Trophoblast cell (in vitro differentiated cells and primary cell): Measurements from ENCODE around the gene GLTP.
A peak's percentile ranks its signal among the peaks of the same experiment; 100 is the strongest.
"Not testable (repeated sequence)": the region's sequence is repeated elsewhere in the genome, so short reads cannot be mapped to it uniquely, and the experiment has no call there.

Experiments
- DNase-seq, 2 donors: peaks; one replicate each; pipeline ENCODE4 v3.0.0-alpha.2; 2016
- H2AFZ ChIP-seq: 2 replicates; pipeline ENCODE4 v1.6.1; 2013; ENCODE audit warnings: low read length, moderate library complexity, mild to moderate bottlenecking; ENCODE audit not compliant: insufficient read depth, poor library complexity
- H2AK5ac ChIP-seq: 2 replicates; pipeline ENCODE4 v1.6.1; 2013; ENCODE audit warnings: mild to moderate bottlenecking, low read length
- H2BK120ac ChIP-seq: 2 replicates; pipeline ENCODE4 v1.6.1; 2013; ENCODE audit warnings: low read length, mild to moderate bottlenecking, moderate library complexity; ENCODE audit not compliant: insufficient read depth, poor library complexity
- H2BK12ac ChIP-seq: 2 replicates; pipeline ENCODE4 v1.6.1; 2013; ENCODE audit warnings: mild to moderate bottlenecking, low read length, moderate library complexity
- H2BK5ac ChIP-seq: 2 replicates; pipeline ENCODE4 v1.6.1; 2013; ENCODE audit warnings: low read length, low read depth, moderate library complexity, mild to moderate bottlenecking; ENCODE audit not compliant: poor library complexity
- H3K14ac ChIP-seq: 2 replicates; pipeline ENCODE4 v1.6.1; 2013; ENCODE audit warnings: mild to moderate bottlenecking, low read length
- H3K18ac ChIP-seq: 2 replicates; pipeline ENCODE4 v1.6.1; 2013; ENCODE audit warnings: mild to moderate bottlenecking, low read length
- H3K23ac ChIP-seq: 2 replicates; pipeline ENCODE4 v1.6.1; 2013; ENCODE audit warnings: low read length
- H3K27ac ChIP-seq: 2 replicates; pipeline ENCODE4 v1.5.1; 2013; ENCODE audit warnings: low read depth, mild to moderate bottlenecking, inconsistent platforms, low read length, moderate library complexity
- H3K27me3 ChIP-seq: 2 replicates; pipeline ENCODE4 v1.6.1; 2013; ENCODE audit warnings: inconsistent platforms, mild to moderate bottlenecking, low read length, moderate library complexity; ENCODE audit not compliant: insufficient read depth
- H3K36me3 ChIP-seq, 2 experiments: 1 replicate in 1 of 2; 2 replicates in 1 of 2; pipeline ENCODE4 v1.6.1; 2013; ENCODE audit warnings: low read length in 2 of 2, mild to moderate bottlenecking in 2 of 2, moderate library complexity in 1 of 2; ENCODE audit not compliant: insufficient read depth in 2 of 2, control insufficient read depth in 1 of 2
- H3K4ac ChIP-seq: 2 replicates; pipeline ENCODE4 v1.6.1; 2013; ENCODE audit warnings: low read depth, mild to moderate bottlenecking, low read length, moderate library complexity
- H3K4me1 ChIP-seq, 2 experiments: 1 replicate in 1 of 2; 2 replicates in 1 of 2; pipeline ENCODE4 v1.6.1; 2013; ENCODE audit warnings: low read length in 2 of 2, mild to moderate bottlenecking in 2 of 2, moderate library complexity in 1 of 2; ENCODE audit not compliant: insufficient read depth in 2 of 2, control insufficient read depth in 1 of 2
- H3K4me2 ChIP-seq: 2 replicates; pipeline ENCODE4 v1.6.1; 2013; ENCODE audit warnings: inconsistent platforms, mild to moderate bottlenecking, low read length, moderate library complexity
- H3K4me3 ChIP-seq: 2 replicates; pipeline ENCODE4 v1.5.1; 2013; ENCODE audit warnings: mild to moderate bottlenecking, low read depth, low read length, inconsistent platforms
- H3K79me1 ChIP-seq: one replicate; pipeline ENCODE4 v1.6.1; 2013; ENCODE audit warnings: low read length
- H3K79me2 ChIP-seq: 2 replicates; pipeline ENCODE4 v1.6.1; 2013; ENCODE audit warnings: low read length, mild to moderate bottlenecking; ENCODE audit not compliant: control insufficient read depth, insufficient read depth, poor library complexity
- H3K9ac ChIP-seq: 2 replicates; pipeline ENCODE4 v1.6.1; 2013; ENCODE audit warnings: mild to moderate bottlenecking, low read length
- H3K9me3 ChIP-seq: 2 replicates; pipeline ENCODE4 v1.6.1; 2013; ENCODE audit warnings: low read depth, mild to moderate bottlenecking, control low read depth, inconsistent platforms, low read length; ENCODE audit not compliant: insufficient read depth
- H4K12ac ChIP-seq: 2 replicates; pipeline ENCODE4 v1.6.1; 2013; ENCODE audit warnings: low read depth, mild to moderate bottlenecking, low read length, moderate library complexity
- H4K8ac ChIP-seq: 2 replicates; pipeline ENCODE4 v1.6.1; 2013; ENCODE audit warnings: low read depth, mild to moderate bottlenecking, low read length, moderate library complexity
- H4K91ac ChIP-seq: one replicate; pipeline ENCODE4 v1.6.1; 2013; ENCODE audit warnings: low read depth, mild to moderate bottlenecking, low read length, moderate library complexity
- WGBS: extraction: QIAGEN DNeasy Blood & Tissue Kit; methylation state at CpG from one replicate; pipeline ENCODE4 v1.1.7; 2013; ENCODE audit warnings: missing lambda C conversion rate; ENCODE audit not compliant: insufficient read length, insufficient coverage; ENCODE audit errors: extremely low coverage; 5-methylcytosine and 5-hydroxymethylcytosine counted together

The GLTP gene

DNA sequence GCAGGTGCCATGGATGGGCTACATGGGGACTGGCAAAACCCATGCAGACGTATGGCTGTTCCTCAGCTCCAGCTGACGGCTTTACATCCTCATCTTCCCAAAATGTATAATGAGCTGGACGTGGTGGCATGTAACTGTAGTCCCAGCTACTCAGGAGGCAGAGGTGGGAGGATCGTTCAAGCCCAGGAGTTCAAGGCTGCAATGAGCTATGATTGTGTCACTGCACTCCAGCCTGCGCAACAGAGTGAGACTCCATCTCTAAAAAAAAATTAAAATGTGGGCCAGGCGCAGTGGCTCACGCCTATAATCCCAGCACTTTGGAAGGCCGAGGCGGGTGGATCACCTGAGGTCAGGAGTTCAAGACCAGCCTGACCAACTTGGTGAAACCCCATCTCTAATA, 17.9 kb downstream of the GLTP start:
- H3K27ac ChIP-seq, H3K27me3 ChIP-seq, H3K4me2 ChIP-seq, H3K9ac ChIP-seq, H4K91ac ChIP-seq, H3K79me2 ChIP-seq, H2BK12ac ChIP-seq, H3K23ac ChIP-seq, H2AFZ ChIP-seq, H4K12ac ChIP-seq, H2BK5ac ChIP-seq, H3K36me3 ChIP-seq, H2AK5ac ChIP-seq, H3K79me1 ChIP-seq, H3K14ac ChIP-seq, H3K4me3 ChIP-seq, H4K8ac ChIP-seq, H2BK120ac ChIP-seq, DNase-seq, H3K9me3 ChIP-seq, H3K4ac ChIP-seq, H3K18ac ChIP-seq: not testable (repeated sequence)
- peaks cover 10 to 12% of the 10 kb centered on the region in 2 experiments for H3K4me1 ChIP-seq
- WGBS: no CpG with 5 or more reads among the region's 9 CpGs

- H2BK12ac ChIP-seq: no peak overlapping the region
- peaks cover 10 to 12% of the 10 kb centered on the region in 2 experiments for H3K4me1 ChIP-seq
- peak overlapping the region; percentile 17 for H3K18ac ChIP-seq
- H2BK120ac ChIP-seq: no peak overlapping the region
- peaks cover 2% of the 10 kb centered on the region for H3K9me3 ChIP-seq
- no peak overlapping the region for H3K23ac ChIP-seq
- H4K91ac ChIP-seq: no peak overlapping the region
- no peak overlapping the region for H3K14ac ChIP-seq
- no peak overlapping the region for H4K12ac ChIP-seq
- H2BK5ac ChIP-seq: no peak overlapping the region
- no peak overlapping the region for H3K4ac ChIP-seq
- H3K4me2 ChIP-seq: no peak overlapping the region
- H3K27ac ChIP-seq: no peak overlapping the region
- H3K27me3 ChIP-seq: no peaks in the 10 kb centered on the region
- H3K36me3 ChIP-seq: peaks cover 0 to 7% of the 10 kb centered on the region in 2 experiments
- no peak overlapping the region for H2AK5ac ChIP-seq
- H4K8ac ChIP-seq: no peak overlapping the region
- peaks cover 7% of the 10 kb centered on the region for H3K79me1 ChIP-seq
- no peak overlapping the region for H2AFZ ChIP-seq
- no CpG with 5 or more reads among the region's 17 CpGs for WGBS
- no peak overlapping the region for H3K9ac ChIP-seq
- DNase-seq: no peak
- H3K4me3 ChIP-seq: no peak overlapping the region
- peaks cover 3% of the 10 kb centered on the region for H3K79me2 ChIP-seq
These were observed 18.5 kb downstream of the GLTP start for GRCh38 chr12:109861689-109862314.

DNA sequence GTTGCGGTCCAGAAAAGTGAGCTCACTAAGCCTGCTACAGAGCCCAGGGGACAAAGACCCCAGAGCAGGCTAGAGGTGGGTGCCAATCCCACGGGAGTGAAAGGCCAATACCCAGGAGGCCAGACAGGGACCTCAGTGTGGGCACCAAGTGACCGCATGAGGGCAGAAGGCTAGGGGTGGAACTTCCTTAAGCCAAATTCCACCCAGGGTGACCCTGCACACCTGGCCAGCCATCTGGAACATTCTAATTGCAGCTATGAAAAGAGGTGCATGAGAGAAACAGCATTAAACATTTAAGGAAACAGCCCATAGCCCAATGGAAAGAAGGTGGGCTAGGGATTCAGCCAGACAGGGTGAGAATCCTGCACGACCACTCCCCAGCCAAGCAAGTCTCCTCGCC, 19.4 kb downstream of the GLTP start:
- no peak overlapping the region for H3K23ac ChIP-seq
- WGBS: no CpG with 5 or more reads among the region's 5 CpGs
- no peak overlapping the region for H3K4ac ChIP-seq
- H3K27ac ChIP-seq: no peak overlapping the region
- H4K8ac ChIP-seq: no peak overlapping the region
- no peak overlapping the region for H2AFZ ChIP-seq
- H3K18ac ChIP-seq: no peak overlapping the region
- no peak overlapping the region for H2AK5ac ChIP-seq
- H3K27me3 ChIP-seq: no peaks in the 10 kb centered on the region
- peaks cover 1 to 7% of the 10 kb centered on the region in 2 experiments for H3K36me3 ChIP-seq
- no peak overlapping the region for H3K4me3 ChIP-seq
- no peak overlapping the region for H2BK5ac ChIP-seq
- H3K14ac ChIP-seq: no peak overlapping the region
- H3K9ac ChIP-seq: no peak overlapping the region
- H3K79me1 ChIP-seq: peaks cover 7% of the 10 kb centered on the region
- H2BK120ac ChIP-seq: no peak overlapping the region
- H3K4me2 ChIP-seq: no peak overlapping the region
- H2BK12ac ChIP-seq: no peak overlapping the region
- no peak for DNase-seq
- peaks cover 10 to 12% of the 10 kb centered on the region in 2 experiments for H3K4me1 ChIP-seq
- no peak overlapping the region for H4K91ac ChIP-seq
- peaks cover 2% of the 10 kb centered on the region for H3K9me3 ChIP-seq
- no peak overlapping the region for H4K12ac ChIP-seq
- peaks cover 3% of the 10 kb centered on the region for H3K79me2 ChIP-seq

GRCh38 chr12:109858764-109859163, 21.6 kb downstream of the GLTP start:
- no CpG with 5 or more reads among the region's 5 CpGs for WGBS
- peaks cover 2% of the 10 kb centered on the region for H3K9me3 ChIP-seq
- no peak overlapping the region for H3K14ac ChIP-seq

More at GRCh38 chr12:109858764-109859163, 21.6 kb downstream of the GLTP start:
- H3K27ac ChIP-seq: no peak overlapping the region
- H3K79me1 ChIP-seq: peaks cover under 1% of the 10 kb centered on the region
- no peaks in the 10 kb centered on the region for H3K79me2 ChIP-seq
- no peak overlapping the region for H3K18ac ChIP-seq
- H4K8ac ChIP-seq: no peak overlapping the region
- no peak for DNase-seq
- no peak overlapping the region for H2BK5ac ChIP-seq
- no peaks in the 10 kb centered on the region for H3K27me3 ChIP-seq
- H3K4me3 ChIP-seq: no peak overlapping the region
- no peak overlapping the region for H3K4ac ChIP-seq
- no peak overlapping the region for H4K91ac ChIP-seq
- H3K9ac ChIP-seq: no peak overlapping the region
- H2BK120ac ChIP-seq: no peak overlapping the region
- H2AFZ ChIP-seq: no peak overlapping the region
- no peak overlapping the region for H3K23ac ChIP-seq
- H3K36me3 ChIP-seq: peaks cover 14 to 17% of the 10 kb centered on the region in 2 experiments
- no peak overlapping the region for H2AK5ac ChIP-seq
- peaks cover 2% of the 10 kb centered on the region in 2 experiments for H3K4me1 ChIP-seq
- H3K4me2 ChIP-seq: no peak overlapping the region
- no peak overlapping the region for H2BK12ac ChIP-seq
- H4K12ac ChIP-seq: no peak overlapping the region
